ENCODE measurements around the gene TBC1D28.
A peak's percentile ranks its signal among the peaks of the same experiment; 100 is the strongest.
"Not testable (repeated sequence)": the region's sequence is repeated elsewhere in the genome, so short reads cannot be mapped to it uniquely, and the experiment has no call there.

TBC1D28 gene

DNA sequence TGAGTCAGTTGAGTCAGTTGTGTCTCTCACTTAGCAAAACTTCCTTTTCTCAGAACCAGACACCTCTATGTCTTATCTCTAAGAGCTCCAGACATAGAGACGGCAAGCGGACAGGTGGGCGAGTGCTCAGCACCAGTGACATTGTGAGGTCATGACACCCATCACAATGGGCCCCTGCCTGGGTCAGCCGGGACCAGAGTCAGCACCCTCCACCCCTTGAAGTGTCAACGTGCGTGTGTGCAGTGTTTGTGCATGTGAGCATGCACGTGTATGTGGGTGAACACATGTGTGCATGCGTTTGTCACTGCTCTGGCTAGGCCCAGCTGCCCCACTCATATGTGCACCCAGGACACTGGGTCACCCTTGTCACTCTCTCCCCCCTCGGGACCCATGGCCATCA lies at the start of gene TBC1D28:
Gene TBC1D28 (minus strand): TSS at position 101 of the 400 bp plus-strand sequence. CDS start 3,039 bp downstream, outside the sequence.
- DNase-seq, result not testable (repeated sequence)

DNA sequence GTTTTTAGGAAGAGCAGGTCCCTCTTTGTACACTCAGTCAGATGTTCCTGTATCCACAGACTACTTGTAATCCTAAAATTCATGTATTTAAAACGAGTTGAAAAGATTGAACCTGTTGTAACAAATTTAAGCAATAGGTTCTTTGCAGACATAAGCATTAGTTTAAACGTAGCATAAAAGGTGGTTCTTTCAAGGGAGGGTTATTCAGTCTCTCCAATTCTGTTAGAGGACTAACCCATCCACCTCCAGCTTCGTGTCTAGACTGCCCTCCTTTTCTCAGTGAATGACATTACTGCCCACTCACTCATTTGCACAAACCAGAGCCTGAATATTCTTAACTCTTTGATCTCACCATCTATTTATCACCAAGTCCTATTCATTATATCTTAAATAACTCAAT lies 38.5 kb upstream of the TBC1D28 start:
- DNase-seq, result not testable (repeated sequence)

DNA sequence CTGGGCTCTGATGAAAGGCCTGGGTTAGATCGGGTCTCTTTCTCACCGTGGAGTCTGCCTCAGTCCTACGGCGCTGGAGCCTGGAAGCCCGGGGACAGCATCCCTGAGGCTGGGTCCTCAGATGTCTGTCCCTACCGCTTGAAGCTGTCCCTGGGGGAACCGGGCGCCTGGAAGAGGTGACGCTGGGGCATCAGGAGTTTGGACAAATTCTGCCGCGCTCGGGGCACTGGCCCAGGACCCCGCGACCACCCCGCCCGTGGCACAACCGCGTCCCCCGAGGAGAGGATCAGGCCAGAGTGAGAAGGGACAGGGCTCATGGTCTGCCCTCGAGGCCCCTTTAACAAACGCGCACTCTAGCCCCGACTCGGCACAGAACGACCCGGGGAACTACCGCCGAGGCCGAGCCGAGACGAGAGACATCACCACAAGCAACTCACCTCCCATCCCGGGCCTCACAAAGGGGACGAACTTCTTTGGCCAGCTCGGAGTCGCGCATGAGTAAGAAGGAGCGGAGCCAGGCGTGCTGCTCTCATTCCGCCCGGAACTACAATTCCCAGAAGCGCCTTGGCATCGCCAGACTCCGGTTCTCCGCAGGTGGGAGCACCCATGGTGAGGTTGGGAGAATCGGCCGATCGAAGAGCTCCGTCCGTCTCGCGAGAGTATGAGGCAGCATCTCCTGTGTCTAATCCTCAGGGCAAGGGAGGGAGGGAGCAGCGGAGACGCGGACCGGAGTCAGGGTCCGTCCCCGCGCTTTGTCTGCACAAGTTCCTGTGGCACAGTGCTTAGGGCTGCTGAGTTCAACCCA lies 37.8 kb upstream of the TBC1D28 start, which contains the start of gene FOXO3B:
Gene FOXO3B (minus strand): TSS at position 548 of the 805 bp plus-strand sequence. CDS start 663 bp downstream, outside the sequence.
- DNase-seq, result peak; percentile 62

DNA sequence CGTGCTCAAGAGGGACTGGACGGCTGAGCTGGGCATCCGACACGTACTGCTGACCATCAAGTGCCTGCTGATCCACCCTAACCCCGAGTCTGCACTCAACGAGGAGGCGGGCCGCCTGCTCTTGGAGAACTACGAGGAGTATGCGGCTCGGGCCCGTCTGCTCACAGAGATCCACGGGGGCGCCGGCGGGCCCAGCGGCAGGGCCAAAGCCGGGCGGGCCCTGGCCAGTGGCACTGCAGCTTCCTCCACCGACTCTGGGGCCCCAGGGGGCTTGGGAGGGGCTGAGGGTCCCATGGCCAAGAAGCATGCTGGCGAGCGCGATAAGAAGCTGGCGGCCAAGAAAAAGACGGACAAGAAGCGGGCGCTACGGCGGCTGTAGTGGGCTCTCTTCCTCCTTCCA lies 33.2 kb upstream of the TBC1D28 start:
- not testable (repeated sequence) for DNase-seq

DNA sequence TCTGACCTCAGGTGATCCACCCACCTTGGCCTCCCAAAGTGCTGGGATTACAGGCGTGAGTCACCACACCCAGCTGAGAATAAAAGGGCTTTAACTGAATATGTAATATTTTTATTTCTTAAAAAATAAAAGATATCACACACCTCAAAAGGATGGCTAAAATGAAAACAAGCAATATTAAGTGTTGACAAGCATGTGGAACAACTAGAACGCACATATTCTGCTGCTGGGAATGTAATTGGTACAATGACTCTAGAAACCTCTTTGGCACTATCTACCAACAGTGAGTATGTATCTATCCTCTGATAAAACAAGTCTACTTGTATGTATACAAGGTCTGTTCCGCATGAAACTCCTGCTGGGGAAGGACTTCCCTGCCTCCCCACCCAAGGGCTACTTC lies 32.7 kb upstream of the TBC1D28 start:
- not testable (repeated sequence) for DNase-seq

DNA sequence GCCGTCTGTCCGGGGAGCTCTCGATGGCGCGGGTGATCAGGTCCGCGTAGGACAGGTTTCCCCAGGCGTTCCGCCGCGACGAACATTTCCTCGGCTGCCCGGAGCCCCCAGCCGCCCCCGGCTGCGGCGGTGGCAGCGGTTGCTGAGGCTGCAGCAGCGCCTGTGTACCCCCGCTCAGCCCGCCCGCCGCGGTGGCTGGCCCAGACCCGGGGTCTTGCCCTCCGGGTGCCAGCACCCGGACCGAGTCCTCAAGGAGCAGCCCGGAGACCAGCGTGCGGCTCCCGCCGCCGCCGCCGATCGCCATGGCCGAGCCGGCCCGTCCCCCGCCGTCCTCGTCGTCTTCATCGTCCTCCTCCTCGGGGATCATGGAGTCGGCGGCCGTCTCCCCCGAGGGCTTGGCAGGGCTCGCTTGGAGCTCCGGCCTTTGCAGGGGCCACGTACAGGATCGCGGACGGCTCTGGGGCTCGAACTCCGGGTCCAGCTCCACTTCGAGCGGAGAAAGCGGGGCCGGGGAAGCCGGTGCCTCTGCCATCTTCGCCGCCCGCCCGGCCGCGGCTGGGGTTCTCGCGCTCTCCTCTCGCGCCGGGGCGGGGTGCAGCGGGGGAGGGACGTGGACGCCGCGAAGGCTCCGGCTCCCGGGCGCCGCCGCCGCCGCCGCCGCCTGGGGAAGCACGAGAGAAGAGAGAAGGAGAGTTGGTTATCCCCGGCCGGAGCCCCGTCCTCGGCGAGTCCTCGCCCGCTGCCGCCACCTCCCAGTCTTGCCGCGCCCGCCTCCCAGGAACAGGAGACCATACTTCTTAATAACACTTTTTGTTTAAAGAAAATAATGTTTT lies 28.4 kb upstream of the TBC1D28 start:
- not testable (repeated sequence) for DNase-seq

DNA sequence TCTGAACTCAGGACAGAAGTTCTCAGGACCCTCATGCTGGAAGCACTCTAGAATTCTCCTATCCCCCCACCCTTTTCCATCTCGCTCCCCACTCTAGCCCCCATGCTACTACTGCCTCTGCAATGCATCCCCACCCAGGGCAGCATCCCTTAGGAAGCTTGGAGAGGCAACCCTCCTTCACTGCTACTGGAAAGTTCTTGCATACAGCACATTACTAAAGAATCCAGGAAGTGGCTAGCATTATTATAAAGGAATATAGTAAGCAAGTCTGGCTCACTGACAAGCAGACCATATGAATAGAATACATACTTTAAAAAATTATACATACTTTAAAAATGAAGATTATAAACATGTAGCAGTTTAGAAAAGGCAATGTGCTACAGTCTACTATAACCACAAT lies 24.4 kb upstream of the TBC1D28 start:
- DNase-seq, result not testable (repeated sequence)

DNA sequence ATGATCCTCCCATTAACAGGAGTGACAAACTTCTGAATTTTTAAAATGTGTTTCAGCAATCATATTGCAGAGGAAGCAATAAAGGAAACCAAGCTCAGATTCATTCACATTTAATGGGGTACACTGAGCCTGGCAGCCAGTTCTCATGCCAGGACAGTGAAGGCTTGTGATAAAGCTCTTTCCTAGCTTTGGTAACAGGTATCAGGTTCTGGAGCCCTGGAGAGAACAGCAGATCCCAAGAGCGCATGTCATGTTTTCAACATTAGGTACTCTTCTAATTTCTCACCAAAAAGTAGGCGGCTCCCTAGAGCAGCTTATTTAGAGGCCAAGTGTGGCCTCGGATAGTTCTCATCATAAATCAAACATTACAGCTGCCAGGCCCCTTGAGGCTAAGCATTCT lies 23.3 kb upstream of the TBC1D28 start:
- not testable (repeated sequence) for DNase-seq

DNA sequence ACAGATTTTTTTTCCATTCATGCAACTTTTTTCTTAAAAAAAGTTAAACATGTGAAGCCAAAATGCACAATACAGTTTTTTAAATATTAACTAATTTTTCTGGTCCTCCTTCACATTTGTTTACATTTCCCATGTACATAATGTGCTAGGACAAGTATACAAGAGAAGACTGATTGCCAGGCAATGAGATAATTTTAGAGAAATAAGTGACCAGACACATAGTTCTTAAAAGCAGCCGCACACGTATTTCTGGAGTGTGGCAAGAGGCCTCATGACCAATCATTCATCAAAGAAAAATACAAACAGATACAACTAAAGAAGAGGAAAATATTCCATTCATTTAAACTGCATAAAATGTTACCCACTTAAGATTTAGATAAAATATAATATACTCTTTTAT lies 22.1 kb upstream of the TBC1D28 start:
- not testable (repeated sequence) for DNase-seq

DNA sequence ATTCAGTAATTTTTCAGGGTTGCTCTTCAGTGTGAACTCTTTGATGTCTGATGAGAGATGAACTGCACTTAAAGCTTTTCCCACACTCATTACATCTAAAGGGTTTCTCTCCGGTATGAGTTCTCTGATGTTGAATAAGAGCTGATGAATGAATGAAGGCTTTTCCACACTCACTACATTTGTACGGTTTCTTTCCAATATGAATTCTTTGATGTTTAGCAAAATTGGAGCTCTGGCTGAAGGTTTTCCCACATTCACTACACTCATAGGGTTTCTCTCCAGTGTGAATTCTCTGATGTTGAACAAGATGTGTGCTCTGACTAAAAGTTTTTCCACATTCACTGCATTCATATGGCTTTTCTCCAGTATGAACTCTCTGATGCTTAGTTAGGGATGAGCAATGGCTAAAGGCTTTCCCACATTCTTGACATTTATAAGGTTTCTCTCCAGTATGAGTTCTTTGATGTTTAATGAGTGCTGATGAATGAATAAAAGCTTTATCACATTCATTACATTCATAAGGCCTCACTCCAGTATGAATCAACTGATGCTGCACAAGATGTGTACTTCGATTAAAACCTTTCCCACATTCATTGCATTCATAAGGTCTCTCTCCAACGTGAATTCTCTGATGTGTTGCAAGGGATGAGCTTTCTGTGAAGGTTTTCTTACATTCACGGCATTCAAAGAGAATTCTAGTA lies 17.9 kb upstream of the TBC1D28 start:
- not testable (repeated sequence) for DNase-seq

DNA sequence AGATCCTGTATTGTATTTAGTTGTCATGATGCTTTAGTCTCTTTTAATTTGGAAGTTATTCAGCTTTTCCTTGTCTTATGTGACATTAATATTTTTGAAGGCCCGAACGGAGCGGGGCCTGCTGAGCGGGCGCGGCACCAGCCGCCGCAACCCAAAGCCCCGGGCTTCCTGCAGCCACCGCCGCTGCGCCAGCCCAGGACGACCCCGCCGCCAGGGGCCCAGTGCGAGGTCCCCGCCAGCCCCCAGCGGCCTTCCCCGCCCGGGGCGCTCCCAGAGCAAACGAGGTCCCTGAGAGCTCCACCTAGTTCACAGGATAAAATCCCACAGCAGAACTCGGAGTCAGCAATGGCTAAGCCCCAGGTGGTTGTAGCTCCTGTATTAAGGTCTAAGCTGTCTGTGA lies 5.9 kb upstream of the TBC1D28 start:
- not testable (repeated sequence) for DNase-seq

DNA sequence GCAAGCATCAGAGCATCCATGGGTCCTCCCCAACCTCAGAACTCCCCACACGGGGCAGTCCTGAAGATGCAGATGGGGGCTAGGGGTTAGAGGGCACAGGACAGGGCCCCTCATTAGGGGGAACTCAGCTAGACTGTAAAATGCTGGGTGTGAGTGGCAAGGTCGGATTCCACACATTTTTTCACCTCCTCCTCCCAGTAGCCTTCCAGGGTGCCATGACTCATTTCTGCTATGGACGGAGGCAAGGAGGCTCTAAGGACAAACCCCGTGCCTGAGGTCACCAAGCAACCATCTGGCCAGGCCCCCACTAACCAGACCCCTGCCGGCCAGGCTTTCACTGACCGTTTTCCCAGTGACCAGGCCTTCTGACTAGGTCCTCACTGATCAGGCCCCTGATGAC lies 1.1 kb downstream of the TBC1D28 start:
- not testable (repeated sequence) for DNase-seq

DNA sequence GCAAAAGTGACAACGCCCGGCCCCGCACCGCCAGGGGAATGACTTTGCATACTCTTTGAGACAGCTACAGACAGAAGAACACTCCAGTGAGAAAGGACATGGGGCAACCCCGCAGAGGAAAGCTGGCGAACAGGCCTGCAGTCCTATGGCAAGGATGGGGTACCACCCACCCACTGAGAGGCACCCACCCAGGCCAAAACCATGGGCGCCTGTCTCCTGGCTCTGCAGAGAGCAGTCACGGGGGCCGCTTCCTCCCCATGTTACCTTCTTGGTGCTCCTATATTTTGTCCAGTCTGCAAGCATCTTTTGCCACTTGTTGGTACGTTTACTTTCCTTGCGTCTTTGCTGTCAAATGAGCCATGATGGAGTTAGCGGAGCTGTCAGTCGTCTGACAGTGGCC lies 5.8 kb downstream of the TBC1D28 start:
- DNase-seq, result not testable (repeated sequence)

DNA sequence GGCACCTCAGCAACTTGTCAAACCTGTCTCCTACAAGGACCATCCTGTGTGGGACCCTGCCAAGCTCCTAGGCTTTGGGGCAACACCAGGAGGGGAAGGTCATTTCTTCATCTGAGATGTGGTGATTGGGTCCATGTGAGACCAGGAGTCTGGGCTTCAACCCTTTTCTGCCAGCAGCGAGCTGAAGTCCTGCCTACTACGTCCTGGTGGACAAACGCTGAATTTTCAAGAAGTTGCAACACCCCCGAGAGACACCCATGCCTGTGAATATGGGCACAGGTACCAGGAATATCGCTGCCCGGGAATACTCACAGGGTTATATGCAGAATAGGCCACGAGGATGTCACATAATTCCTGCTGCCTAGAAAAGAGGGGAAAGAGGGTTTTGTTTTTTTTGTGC lies 8.0 kb downstream of the TBC1D28 start:
- DNase-seq, result not testable (repeated sequence)

DNA sequence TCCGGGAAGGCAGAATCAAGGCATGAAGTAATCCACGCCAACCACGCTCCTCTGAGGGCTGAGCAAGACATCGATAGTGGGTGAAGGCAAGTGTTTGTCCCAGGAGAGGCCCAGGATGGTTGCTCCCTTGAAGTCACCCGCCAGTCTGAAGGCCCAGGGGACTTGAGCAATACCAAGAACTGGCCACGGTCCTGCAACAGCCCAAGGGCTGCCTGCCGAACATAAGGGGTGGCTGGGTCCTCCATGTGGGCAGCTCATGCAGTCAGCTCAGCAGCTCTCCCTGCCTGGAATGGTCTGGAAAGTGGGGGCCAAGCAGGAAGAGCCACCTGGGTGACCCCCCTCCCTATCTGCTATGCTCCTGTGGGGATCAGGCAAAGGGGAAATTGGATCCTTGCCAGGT lies 8.4 kb downstream of the TBC1D28 start:
- DNase-seq, result not testable (repeated sequence)

DNA sequence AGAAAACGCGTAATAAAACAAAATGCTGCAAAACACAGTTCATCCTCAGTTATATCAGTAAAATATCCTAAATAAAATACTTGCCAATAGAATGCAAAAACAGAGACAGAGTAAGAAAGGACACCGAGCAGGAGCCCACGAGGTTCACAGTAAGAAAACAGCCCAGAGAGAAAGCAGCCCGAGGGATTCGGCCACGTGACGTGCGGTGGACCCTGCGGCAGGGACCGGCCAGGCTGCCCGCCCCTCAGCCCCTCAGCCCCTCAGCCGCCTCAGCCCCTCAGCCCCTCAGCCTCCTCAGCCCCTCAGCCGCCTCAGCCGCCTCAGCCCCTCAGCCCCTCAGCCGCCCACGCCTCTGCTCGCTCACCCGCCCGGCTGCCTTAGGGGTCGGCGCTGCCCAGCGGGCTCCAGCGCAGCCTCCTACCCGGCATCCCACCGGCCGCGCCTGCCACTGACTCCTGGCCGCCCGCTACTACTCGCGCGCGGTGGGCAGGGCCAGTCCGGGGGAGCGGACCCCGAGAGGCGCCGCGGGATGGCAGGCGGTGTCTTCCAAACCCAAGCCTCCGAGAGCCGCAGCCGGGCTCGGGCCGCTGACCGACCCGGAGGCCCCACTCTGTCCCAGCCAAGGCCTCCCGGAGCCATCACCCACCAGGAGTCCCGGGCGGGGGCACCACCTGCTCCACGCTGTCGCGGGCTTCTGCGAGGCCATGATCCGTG lies 9.5 kb downstream of the TBC1D28 start:
- not testable (repeated sequence) for DNase-seq

DNA sequence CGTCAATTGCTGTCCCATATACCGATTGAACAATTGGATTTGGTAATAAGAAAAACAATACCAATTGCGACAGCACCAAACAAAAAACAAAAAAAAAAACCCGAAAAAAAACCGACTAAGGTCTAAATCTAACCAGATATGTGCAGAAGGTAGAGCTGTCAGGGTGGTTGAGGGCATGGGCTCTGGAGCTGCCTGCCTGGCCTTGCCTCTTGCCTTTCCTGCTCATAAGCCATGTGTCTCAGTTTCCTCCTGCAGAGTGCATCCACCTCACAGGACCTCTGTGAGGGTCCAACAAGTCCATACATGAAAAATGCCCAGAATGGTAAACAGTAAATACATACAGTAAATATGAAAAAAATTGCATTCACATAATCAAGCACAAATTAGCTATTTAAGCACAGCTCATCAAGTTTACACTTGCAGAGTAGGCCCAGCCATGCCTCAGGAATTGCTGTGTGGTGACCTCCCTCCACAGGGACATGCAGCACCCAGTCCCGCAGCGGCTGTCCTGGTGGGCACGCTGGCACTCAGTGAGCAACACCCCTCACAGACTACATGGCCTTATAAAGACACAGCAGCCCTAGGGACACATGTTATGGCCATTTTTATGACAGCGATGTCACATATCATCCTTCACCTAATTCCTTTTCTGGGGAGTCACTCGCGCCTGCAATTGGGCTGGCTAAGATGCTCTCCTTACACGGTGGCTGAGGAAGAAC lies 17.9 kb downstream of the TBC1D28 start:
- no peak for DNase-seq

DNA sequence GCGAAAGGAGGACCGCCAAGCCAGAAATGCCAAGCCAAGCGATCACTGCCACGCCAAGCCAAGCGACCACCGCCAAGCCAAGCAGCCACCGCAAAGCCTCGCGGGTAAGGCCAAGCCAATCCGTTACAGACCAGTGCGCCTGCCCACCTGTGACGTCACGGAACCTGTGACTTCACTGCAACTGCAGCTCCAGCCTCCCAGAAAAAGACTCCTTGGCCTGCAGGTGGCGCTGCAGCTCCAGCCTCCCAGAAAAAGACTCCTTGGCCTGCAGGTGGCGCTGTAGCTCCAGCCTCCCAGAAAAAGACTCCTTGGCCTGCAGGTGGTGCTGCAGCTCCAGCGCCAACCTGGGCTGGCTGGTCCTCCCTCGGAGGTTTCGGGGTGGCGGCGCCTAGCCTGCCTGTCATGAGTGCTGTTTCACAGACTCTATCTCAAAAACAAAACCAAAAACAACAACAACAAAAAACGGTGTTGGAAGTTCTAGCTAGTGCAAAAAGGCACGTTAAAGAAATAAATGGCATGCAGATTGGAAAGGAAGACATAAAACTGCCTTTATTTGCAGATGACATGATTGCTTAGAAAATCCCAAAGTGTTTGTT lies 18.6 kb downstream of the TBC1D28 start:
- peak; percentile 95 for DNase-seq

DNA sequence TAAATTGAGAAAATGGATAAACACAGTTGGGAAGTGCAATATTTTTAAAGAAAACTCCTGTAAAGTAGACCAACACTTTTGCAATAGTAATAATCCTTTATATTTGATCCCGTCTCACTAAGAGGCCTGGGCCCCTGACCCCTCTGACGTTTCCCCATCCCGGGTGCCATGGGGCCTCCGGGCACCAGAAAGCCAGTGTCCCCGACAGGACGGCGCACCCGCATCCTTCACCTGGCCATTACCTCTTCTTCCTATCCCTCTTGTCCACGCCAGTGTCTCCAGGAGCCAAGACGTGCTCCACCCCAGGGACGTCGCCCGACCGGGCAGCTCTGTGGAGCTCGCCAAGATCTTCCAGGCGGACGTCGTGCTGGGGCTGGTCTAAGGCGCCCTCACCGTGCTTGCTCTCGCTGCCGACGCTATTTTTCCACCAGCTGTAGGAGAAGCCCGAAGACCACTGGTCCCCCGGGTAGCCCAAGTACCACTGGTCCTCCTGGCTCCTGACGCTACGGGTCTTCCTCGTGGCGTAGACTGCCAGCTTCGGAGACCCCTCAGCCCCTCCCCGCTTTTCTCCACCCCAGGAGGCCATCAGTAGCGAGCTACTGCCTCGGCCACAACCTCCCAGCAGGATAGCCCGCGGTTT lies 19.2 kb downstream of the TBC1D28 start:
- peak; percentile 13 for DNase-seq

DNA sequence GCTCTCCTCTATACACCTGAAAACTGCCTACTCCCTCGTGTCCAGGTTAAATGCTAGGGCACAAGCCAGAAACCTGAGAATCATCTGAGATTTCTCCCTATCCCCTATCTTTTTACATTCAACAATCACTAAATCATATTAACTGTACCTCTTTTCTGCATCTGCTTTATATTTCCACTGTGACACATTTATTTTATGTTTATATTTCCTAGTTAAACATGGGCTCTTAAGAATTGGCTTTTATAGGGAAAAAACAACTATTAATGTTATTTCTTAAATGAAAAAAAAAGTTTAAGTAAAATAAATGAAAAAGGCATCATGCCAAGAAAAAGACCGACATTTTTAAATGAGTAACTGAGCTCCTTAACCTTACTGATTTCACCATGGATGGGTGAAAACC lies 26.6 kb downstream of the TBC1D28 start:
- not testable (repeated sequence) for DNase-seq

DNA sequence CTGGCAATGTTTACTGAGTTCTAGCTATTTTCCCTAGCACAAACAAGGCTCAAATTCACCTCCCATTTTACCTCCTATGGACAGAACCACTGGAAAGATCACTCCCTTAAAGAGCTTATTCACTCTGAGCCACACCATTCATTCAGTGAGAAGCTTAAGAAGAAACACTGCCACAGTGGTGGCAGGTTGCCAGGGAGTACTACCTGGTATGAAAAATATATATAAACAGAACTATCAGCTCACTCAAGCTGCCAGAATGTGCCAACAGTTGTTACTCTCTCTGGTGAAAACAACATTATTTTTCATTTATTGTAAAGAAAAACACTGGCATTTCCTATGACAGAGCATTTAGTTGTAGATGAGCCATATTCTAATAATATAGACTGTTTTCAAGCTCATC lies 31.2 kb downstream of the TBC1D28 start:
- not testable (repeated sequence) for DNase-seq
